ENCODE data around the gene SLC7A9. TPM values are rescaled to one million over a fixed set of nuclear protein-coding genes. Genes with fewer than 3 reads are reported as not detected.

The SLC7A9 gene
- total RNA-seq, 1 donor from 2014 or later, result 0.64 TPM

DNA sequence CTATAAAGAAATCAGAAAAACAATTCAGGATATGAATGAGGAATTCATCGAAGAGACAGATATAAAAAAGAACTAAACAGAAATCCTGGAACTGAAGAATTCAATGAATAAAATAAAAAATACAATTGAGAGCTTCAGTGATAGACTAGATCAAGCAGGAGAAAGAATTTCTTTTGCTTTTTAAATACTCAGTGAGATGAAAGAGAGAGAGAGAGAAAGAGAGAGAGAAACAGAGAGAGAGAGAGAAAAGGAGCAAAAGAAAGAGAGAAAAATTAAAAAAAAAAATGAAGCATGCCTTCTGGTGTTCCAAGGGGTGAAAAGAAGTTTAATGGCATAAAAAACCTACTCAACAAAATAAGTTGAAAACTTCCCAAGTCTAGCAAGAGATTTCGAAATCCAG lies 22.0 kb upstream of the SLC7A9 start:
- peaks cover 4% of the 10 kb centered on the region for H3K27me3 Mint-ChIP-seq (ENCODE audit: unreplicated experiment)
- DNase-seq, result no peak
- H3K9me3 Mint-ChIP-seq (ENCODE audit: unreplicated experiment), result peaks cover 12% of the 10 kb centered on the region
- H3K4me1 Mint-ChIP-seq (ENCODE audit: low read depth, unreplicated experiment), result no peaks in the 10 kb centered on the region
- H3K36me3 Mint-ChIP-seq (ENCODE audit: unreplicated experiment), result peaks cover 27% of the 10 kb centered on the region
- H3K4me3 Mint-ChIP-seq (ENCODE audit: unreplicated experiment), result no peak overlapping the region
- H3K27ac Mint-ChIP-seq (ENCODE audit: unreplicated experiment), result no peak overlapping the region
- TF ChIP-seq, protein P1, sequence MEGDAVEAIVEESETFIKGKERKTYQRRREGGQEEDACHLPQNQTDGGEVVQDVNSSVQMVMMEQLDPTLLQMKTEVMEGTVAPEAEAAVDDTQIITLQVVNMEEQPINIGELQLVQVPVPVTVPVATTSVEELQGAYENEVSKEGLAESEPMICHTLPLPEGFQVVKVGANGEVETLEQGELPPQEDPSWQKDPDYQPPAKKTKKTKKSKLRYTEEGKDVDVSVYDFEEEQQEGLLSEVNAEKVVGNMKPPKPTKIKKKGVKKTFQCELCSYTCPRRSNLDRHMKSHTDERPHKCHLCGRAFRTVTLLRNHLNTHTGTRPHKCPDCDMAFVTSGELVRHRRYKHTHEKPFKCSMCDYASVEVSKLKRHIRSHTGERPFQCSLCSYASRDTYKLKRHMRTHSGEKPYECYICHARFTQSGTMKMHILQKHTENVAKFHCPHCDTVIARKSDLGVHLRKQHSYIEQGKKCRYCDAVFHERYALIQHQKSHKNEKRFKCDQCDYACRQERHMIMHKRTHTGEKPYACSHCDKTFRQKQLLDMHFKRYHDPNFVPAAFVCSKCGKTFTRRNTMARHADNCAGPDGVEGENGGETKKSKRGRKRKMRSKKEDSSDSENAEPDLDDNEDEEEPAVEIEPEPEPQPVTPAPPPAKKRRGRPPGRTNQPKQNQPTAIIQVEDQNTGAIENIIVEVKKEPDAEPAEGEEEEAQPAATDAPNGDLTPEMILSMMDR (IDR thresholded peaks at IDR 0.05; ENCODE audit: partially characterized antibody, unreplicated experiment), result no peak

GRCh38 chr19:32890841-32891240 lies 21.3 kb upstream of the SLC7A9 start:
- H3K9me3 Mint-ChIP-seq (ENCODE audit: unreplicated experiment), result peaks cover 12% of the 10 kb centered on the region
- no peak for DNase-seq
- no peak overlapping the region for H3K27ac Mint-ChIP-seq (ENCODE audit: unreplicated experiment)
- H3K4me3 Mint-ChIP-seq (ENCODE audit: unreplicated experiment), result no peak overlapping the region
- H3K4me1 Mint-ChIP-seq (ENCODE audit: low read depth, unreplicated experiment), result no peaks in the 10 kb centered on the region
- H3K36me3 Mint-ChIP-seq (ENCODE audit: unreplicated experiment), result peaks cover 27% of the 10 kb centered on the region
- TF ChIP-seq, protein P1 (IDR thresholded peaks at IDR 0.05; ENCODE audit: partially characterized antibody, unreplicated experiment), result no peak
- H3K27me3 Mint-ChIP-seq (ENCODE audit: unreplicated experiment), result peaks cover 6% of the 10 kb centered on the region

DNA sequence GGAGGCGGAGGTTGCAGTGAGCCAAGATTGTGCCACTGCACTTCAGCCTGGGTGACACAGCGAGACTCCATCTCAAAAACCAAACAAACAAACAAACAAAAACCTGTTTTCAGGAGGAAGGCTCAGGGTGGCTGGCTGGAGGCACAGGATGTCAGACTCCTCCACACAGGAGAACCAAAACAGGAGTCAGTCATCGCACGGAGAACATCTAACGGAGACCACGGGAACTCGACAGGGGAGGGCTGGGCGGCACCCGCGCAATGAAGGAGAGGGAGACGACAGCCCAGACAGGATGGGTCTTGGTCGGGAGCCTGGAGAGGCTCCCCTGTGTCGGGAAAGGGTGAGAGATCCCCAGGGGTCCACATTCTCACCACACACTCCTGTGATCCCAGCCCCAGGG lies 20.8 kb upstream of the SLC7A9 start:
- TF ChIP-seq, protein P1 (IDR thresholded peaks at IDR 0.05; ENCODE audit: partially characterized antibody, unreplicated experiment), result no peak
- Mint-ChIP-seq H3K4me3 (ENCODE audit: unreplicated experiment) (no peak overlapping the region), H3K27ac (ENCODE audit: unreplicated experiment) (no peak overlapping the region), H3K9me3 (ENCODE audit: unreplicated experiment) (peaks cover 12% of the 10 kb centered on the region), H3K36me3 (ENCODE audit: unreplicated experiment) (peaks cover 27% of the 10 kb centered on the region), H3K27me3 (ENCODE audit: unreplicated experiment) (peaks cover 6% of the 10 kb centered on the region), H3K4me1 (ENCODE audit: low read depth, unreplicated experiment) (no peaks in the 10 kb centered on the region)
- DNase-seq, result no peak

DNA sequence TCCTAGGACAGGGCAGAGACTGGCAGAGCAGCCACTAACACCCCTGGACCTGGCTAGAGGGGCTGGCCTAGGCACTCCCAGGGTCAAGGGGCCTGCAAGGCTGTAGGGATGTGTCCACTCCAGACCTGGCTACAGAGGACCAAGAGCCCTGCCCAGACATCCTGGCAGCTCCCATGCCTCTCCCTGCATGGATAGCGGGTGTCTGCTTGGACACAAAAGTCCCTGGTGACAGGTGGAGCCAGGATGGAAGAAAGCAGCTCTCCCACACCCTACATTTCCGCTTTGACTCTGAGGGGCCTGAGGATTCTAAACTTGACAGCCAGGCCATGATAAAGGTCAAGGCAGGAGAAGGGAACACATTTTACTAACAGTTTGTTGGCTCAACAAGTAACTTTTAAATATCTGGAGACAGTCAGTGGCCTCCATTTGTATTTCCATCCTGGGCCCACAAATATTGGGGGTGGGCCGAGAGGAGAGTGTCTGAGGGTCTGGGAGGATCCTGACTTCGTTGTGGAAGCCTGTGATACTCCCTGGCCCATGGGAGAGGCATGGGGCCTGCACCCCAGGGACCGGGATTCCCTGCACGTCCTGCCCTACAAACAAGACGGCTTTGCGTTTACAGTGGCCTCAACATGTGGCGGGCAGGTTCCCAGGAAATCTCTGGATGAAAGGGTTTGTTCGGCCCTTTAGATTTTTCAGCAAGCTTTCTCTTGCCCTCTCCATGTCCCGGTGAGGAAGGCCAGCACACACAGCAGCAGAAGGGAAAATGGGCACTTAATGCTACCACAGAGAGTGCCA lies 19.8 kb upstream of the SLC7A9 start:
- Mint-ChIP-seq H3K36me3 (ENCODE audit: unreplicated experiment) (peaks cover 27% of the 10 kb centered on the region), H3K4me1 (ENCODE audit: low read depth, unreplicated experiment) (no peaks in the 10 kb centered on the region), H3K4me3 (ENCODE audit: unreplicated experiment) (no peak overlapping the region), H3K27me3 (ENCODE audit: unreplicated experiment) (peaks cover 6% of the 10 kb centered on the region), H3K27ac (ENCODE audit: unreplicated experiment) (no peak overlapping the region), H3K9me3 (ENCODE audit: unreplicated experiment) (peaks cover 12% of the 10 kb centered on the region)
- TF ChIP-seq, protein P1 (IDR thresholded peaks at IDR 0.05; ENCODE audit: partially characterized antibody, unreplicated experiment), result no peak
- DNase-seq, result no peak

DNA sequence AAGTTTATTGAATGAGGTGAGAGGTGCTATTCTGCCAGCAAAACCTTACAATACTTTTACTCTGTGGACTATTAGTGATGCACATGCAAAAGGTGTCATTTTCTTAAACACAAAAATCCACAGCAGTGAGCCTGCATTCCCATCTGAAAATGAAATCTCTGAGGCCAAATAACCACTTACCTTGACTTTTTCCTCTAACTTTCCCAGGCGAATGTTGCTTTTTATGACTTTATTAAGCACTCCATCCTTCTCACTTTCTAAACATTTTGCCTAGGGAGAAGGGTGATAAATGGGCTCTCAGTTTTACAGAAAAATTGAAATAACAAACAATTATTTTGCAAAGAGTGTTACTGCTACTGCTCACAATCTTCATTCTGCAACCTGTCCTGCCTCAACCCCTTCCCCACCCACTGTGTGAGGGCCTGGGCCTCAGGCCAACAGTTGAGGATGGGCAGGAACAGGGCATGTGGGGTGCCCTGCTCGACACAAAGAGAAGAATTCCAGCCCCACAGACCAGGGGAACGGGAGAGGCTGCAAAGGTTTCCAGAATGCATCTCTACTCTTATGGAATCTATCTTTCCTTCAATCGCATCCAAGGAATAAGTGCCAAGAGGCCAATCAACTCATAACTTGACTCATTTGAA lies 18.1 kb upstream of the SLC7A9 start:
- DNase-seq, result no peak
- Mint-ChIP-seq H3K4me1 (ENCODE audit: low read depth, unreplicated experiment) (no peaks in the 10 kb centered on the region), H3K36me3 (ENCODE audit: unreplicated experiment) (peaks cover 13% of the 10 kb centered on the region), H3K27ac (ENCODE audit: unreplicated experiment) (no peak overlapping the region), H3K27me3 (ENCODE audit: unreplicated experiment) (peaks cover 6% of the 10 kb centered on the region), H3K4me3 (ENCODE audit: unreplicated experiment) (no peak overlapping the region), H3K9me3 (ENCODE audit: unreplicated experiment) (peaks cover 11% of the 10 kb centered on the region)
- TF ChIP-seq, protein P1 (IDR thresholded peaks at IDR 0.05; ENCODE audit: partially characterized antibody, unreplicated experiment), result no peak
